NCI-H69 (cell line): ENCODE data around the gene SDC1.

ENCODE experiments used
- DNase-seq: peaks from one replicate; lab custom pipeline; 2025; lab: John Stamatoyannopoulos, UW

The SDC1 gene

GRCh38 chr2:20227894-20228505, 3.1 kb upstream of the SDC1 start:
- no peak for DNase-seq

- no peak for DNase-seq
These were observed 1.2 kb upstream of the SDC1 start for GRCh38 chr2:20226152-20226545.

GRCh38 chr2:20225294-20226151, 593 bp upstream of the SDC1 start:
- peak; percentile 71 for DNase-seq

- DNase-seq = peak; percentile 42
These were observed 690 bp downstream of the SDC1 start for GRCh38 chr2:20224164-20224715.

DNA sequence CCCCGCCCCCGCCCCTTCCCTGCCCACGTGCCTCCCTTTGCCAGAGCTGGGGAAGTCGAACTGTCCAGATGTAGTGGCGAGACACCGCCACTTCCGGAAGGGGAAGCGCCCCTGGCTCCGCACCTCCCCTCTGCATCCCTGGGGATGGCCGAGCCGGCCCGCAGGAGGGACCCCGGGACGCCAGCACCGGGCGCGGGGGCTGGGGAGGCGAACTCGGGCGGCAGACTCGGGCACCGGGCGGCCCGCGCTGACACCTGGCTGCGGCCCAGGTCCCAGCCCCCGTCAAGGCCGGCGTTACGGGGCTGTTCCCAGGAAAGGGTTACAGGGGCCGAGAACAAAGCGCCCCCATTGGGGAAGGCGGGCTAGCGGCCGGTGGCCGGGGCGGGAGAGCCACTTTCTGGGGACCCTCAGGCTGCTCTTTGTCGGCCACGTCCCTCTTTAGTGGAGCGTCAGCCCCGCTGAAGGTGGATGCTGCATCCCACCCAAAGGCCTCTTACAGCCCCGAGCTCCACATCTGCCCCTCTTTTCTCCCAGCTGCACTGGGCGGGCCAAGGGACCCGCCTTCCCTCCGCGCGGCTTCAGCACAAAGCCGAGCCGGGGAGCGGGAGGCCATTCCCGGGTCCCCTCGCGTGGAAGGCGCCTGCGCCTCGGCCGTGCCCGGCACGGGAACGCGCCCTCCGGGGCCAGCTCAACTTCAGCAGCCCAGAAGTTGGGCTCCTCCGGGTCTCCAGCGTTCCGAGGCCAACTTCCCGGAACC, 1.3 kb downstream of the SDC1 start:
- DNase-seq = peak; percentile 73

DNA sequence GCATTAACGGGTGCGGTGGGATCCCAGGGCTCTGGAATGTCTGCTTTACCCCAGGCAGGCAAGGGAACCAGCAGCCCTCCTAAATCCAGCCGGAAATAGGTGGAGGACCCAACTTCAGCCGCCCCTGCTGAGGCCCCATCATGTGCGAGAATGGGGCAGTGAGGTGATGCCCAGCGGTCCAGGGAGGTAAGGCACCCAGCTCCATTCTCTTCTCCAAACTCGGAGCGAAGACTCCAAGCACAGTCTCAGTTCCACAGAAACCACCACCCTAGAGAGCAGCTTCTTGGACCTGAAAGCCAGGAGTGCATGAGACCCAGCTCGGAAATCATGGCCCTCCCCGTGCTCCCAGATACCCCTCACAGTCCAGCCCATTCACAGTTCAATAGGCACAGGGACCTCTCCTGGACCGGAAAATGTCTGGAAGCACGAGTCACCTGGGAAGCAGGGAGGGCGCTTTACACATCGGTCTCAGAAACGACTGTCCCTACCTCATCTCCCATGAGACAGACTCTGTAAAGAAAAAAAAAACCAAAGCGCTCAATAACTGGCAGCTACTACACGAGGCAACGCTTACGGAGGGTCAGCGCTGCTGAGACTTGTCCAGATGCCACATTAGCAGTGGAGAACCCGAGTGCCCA, 2.0 kb downstream of the SDC1 start:
- DNase-seq = no peak

GRCh38 chr2:20222014-20222768, 2.7 kb downstream of the SDC1 start:
- DNase-seq = peak; percentile 26

- peak; percentile 27 for DNase-seq
These were observed 3.4 kb downstream of the SDC1 start for GRCh38 chr2:20221555-20221973.

DNA sequence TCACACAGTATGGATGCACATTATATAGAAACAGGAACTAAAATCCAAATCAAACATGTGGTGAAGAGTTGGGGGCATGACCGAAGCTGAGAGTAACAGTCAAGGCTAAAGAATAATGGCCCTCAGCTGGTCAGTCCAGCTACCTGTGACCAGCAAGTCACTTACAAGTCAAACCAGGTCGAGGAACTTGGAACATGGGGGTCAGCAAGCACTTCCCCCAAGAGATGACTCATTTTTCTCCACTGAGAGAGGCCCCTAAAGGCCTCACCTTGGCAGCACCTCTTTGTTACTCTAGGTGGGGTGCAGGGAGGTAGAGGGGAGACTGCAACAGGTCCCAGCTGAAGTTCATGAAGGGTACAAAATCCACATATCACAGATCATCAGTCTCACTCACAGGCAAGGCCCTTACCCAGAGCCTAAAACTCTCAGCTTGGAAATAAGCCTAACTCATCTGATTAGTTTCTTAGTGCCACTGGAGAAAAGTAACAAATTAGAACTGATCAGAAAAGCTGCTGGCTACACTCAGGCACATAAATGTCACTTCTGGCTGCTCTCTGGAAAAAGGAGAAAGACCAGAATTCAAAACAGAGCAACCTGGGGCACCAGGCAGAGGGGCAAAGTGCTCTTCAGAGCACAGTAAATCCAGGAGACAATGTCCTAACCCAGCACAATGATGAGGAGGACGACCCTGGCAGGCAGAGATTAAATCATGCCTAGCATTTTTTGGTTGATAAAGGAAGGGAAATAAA, 4.0 kb downstream of the SDC1 start:
- DNase-seq = no peak

GRCh38 chr2:20219763-20220380, 5.1 kb downstream of the SDC1 start:
- no peak for DNase-seq

GRCh38 chr2:20218331-20219320, 6.3 kb downstream of the SDC1 start:
- DNase-seq = no peak

GRCh38 chr2:20217041-20217970, 7.6 kb downstream of the SDC1 start:
- DNase-seq = no peak

- DNase-seq = no peak
These were observed 8.6 kb downstream of the SDC1 start for GRCh38 chr2:20216130-20217025.

DNA sequence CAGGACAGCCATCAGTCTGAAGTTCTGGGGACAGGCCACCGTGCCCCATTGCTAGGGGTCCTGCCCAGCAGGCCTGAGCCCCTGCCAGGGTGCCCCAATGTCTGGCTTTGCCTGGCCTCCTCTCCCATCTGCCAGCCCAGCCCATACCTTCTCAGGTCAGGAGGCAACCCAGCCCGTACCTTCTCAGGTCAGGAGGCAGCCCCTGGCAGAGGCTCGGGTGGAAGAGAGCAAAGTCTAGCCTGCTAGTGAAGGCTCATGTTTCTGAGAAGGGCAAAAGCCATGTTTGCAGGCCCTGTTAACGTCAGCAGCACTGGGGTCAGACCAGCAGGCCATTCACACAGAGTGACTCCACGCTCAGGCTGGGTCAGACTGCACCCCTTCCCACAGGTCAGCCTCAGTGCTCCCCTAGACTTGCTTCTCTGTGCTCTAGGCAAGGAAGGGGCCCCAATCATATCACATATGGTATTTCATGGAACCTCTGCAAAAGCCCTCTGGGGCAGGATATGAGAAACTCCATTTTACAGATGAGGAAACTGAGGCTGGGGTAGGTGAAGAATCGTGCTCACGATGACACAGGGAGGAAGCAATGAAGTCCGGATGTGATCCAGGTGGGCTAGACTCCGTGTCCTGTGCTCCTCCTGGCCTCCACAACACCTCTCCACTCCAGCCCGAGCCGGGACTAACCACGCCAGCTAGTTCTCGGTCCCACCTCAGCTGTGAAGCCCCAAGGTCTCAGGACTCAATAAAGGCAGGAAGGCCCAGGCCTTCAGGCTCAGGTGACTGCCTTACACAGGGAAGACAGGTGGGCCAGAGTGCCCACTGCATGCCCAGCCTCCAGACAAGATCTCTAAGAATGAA, 9.5 kb downstream of the SDC1 start:
- DNase-seq = no peak

GRCh38 chr2:20214566-20215182, 10.3 kb downstream of the SDC1 start:
- peak; percentile 41 for DNase-seq
